Epithelial cell of proximal tubule (primary cell): ENCODE results near the gene SLC44A3. TPM values are rescaled to one million over a fixed set of nuclear protein-coding genes. Genes with fewer than 3 reads are reported as not detected.
"Not testable (repeated sequence)": the region's sequence is repeated elsewhere in the genome, so short reads cannot be mapped to it uniquely, and the experiment has no call there.

Source experiments
- DNase-seq: peaks from one replicate; pipeline ENCODE4 v3.0.0-alpha.2; 2011; ENCODE audit warnings: low read depth
- H3K4me3 ChIP-seq: 2 replicates; pipeline ENCODE4 v1.5.1; 2011; ENCODE audit warnings: low read depth, mild to moderate bottlenecking, low read length
- total RNA-seq: library from RNA; depleted of rRNA; stranded (reverse); fragments of >200 nt; gene quantifications from 2 replicates; pipeline ENCODE4 v1.2.3, GENCODE V29; 2015
- TF ChIP-seq, protein P1 (sequence below): conservative IDR thresholded peaks from 2 replicates; pipeline ENCODE4 v1.5.1; 2012; ENCODE audit warnings: low read depth, mild to moderate bottlenecking, low read length

The SLC44A3 gene
- total RNA-seq, 1 donor from 2014 or later = 24.3 TPM

DNA sequence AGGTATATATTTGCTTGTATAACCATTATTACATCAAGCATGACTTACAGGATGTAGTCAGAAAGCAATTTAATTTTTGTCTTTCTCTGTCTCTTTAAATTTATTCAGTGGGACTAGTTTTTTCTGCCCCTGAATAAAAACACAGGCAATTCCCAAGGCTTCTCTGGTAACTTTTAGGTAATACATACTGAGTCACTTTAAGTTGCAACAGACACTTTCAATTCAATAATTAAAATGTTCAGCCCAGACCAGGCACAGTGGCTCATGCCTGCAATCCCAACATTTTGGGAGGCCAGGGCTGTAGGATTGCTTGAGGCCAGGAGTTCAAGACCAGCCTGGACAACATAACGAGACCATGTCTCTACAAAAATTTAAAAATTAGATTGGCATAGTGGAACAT is 12.3 kb downstream of the SLC44A3 start:
- TF ChIP-seq, protein P1, sequence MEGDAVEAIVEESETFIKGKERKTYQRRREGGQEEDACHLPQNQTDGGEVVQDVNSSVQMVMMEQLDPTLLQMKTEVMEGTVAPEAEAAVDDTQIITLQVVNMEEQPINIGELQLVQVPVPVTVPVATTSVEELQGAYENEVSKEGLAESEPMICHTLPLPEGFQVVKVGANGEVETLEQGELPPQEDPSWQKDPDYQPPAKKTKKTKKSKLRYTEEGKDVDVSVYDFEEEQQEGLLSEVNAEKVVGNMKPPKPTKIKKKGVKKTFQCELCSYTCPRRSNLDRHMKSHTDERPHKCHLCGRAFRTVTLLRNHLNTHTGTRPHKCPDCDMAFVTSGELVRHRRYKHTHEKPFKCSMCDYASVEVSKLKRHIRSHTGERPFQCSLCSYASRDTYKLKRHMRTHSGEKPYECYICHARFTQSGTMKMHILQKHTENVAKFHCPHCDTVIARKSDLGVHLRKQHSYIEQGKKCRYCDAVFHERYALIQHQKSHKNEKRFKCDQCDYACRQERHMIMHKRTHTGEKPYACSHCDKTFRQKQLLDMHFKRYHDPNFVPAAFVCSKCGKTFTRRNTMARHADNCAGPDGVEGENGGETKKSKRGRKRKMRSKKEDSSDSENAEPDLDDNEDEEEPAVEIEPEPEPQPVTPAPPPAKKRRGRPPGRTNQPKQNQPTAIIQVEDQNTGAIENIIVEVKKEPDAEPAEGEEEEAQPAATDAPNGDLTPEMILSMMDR = no peak
- H3K4me3 ChIP-seq = no peak overlapping the region
- DNase-seq = no peak

DNA sequence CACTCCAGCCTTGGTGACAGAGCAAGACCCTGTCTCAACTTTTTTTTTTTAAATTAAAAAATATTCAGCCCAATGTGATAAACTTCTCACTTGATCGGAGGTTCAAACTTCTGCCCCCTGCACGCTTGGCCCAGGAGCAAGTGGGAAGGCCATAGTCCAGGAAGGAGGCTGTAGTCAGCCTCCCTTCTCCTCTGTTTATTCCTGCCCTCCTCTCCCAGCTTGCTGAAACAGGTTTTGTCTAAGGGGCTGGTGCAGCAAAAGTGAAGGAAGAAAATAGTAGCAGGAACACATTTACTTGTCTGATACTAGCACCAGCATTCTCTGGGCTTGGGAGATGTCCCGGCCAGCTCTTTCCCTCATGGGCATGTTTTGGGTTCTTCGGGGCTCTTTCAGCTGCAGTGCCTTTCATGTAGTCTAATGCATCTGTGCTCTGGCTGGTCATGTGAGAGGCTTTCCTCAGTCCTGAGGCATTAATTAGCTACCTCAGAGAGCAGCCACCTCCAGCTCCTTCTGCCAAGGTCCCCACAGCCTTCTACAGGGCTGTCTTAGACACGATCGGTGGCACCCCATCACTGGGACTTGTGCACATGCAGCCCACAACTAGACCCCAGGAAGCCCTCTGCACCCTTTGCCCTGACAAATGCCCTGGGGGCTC is 12.9 kb downstream of the SLC44A3 start:
- H3K4me3 ChIP-seq = no peak overlapping the region
- DNase-seq = no peak
- TF ChIP-seq, protein P1 = no peak

DNA sequence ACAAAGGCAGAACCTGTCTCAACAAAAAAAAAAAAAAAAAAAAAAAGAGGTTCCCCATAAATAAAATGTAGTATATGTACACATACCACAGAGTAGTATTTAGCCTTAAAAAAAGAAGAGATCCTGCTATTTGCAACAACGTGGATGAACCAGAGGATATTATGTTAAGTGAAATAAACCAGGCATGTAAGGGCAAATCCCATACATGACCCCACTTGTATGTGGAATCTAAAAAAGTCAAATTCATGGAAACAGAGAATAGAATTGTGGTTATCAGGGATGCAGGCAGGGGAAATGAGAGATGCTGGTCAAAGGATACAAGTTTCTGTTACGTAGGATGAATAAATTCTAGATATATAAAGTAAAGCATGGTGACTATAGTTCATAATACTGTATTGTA is 16.7 kb downstream of the SLC44A3 start:
- TF ChIP-seq, protein P1 = no peak
- no peak overlapping the region for H3K4me3 ChIP-seq
- no peak for DNase-seq

DNA sequence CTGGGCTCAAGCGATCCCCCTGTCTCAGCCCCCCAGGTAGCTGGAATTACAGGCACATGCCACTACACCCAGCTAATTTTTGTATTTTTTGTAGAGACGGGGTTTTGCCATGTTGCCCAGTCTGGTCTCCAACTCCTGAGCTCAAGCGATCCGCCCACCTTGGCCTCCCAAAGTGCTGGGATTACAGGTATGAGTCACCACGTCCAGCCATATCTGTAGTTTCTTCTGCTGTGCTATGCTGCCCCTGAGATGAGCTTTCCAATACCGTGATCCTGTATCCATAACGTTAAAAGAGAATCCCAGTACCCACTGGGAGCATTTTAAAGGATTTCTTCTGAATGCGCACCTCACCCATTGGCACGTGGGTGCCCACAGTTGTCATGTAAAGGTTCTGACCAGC is 20.2 kb downstream of the SLC44A3 start:
- not testable (repeated sequence) for DNase-seq, H3K4me3 ChIP-seq

DNA sequence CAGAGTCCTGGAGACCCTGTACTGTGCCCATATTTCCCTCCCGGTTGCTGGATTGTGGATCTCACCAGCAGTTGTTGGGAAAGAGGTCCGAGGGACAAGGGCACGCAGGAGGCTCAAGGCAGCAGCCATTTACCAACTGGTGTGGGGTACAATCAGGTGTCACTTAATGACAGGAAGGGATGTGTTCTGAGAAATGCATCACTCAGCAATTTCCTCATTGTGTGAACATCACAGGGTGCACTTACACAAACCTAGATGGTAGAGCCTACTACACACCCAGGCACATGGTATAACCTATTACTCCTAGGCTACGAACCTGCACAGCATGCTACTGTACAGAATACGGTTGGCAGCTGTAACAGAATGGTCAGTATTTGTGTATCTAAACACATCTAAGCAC is 20.7 kb downstream of the SLC44A3 start:
- DNase-seq = no peak
- TF ChIP-seq, protein P1 = no peak
- H3K4me3 ChIP-seq = no peak overlapping the region

DNA sequence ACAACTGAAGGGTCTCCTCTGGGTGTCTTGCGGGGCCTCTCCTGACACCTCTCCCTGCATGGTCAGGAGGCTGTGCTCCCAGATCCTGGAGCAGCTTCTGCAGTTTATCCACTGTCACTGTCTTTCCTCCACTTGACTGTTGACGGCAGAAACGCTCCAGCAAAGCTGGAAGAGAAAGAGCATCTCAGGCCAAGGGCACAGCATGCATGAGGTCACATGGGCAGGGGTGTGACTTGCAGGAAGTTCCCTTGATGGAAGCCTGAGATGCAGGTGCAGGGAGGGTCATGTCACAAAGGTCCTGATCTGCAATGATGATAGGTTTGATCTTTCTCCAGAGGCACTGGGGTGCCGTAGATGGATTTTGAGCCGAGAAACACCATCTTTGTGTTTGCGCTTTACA is 23.3 kb downstream of the SLC44A3 start:
- no peak for DNase-seq
- H3K4me3 ChIP-seq = no peak overlapping the region
- TF ChIP-seq, protein P1 = no peak

DNA sequence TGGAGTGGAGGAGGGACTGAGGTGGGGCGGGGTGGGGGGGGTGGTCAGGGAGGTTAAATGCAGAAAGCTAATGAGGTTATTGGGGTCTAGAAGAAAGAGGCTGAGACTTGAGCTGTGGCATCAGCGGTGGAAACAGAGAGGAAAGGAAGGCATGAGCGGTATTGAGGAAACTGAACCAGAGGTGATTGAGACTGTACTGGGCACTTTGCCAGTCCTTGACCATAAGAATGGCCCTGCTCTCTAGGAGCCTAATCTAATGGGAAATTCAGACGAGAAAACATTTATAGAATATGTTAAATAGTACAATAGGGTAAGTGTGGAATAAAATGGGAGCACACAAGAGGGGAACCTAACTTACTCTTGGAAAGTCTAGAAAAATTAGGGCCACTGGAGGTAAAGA is 23.7 kb downstream of the SLC44A3 start:
- no peak for DNase-seq

More for the DNA sequence above, 23.7 kb downstream of the SLC44A3 start:
- no peak overlapping the region for H3K4me3 ChIP-seq
- TF ChIP-seq, protein P1 = no peak
